Esophagus squamous epithelium (tissue), 4 donors: ENCODE data around the gene POU3F3.

Experiments
- CTCF ChIP-seq, 6 experiments: fragments of 450-650 bp in 4 of 6; fragments of 200-600 bp in 2 of 6; sonication (generic) in 2 of 6; IDR thresholded peaks; one replicate each; pipeline ENCODE4 v1.5.1; 2016 to 2019; ENCODE audit warnings: antibody characterized with exemption in 6 of 6, mild to moderate bottlenecking in 4 of 6, moderate library complexity in 4 of 6
- POLR2A ChIP-seq, 4 donors: fragments of 450-650 bp; IDR thresholded peaks; one replicate each; pipeline ENCODE4 v1.6.1; 2017; ENCODE audit warnings: antibody characterized with exemption in 4 of 4, mild to moderate bottlenecking in 4 of 4, moderate library complexity in 3 of 4

- TF ChIP-seq POLR2A (IDR thresholded peaks at IDR 0.05) (no peak), CTCF (IDR thresholded peaks at IDR 0.05) (no peak)
These were observed at the start of gene POU3F3 for GRCh38 chr2:104853534-104854497.
